ENCODE measurements around the gene ARMC9. TPM values are rescaled to one million over a fixed set of nuclear protein-coding genes. Genes with fewer than 3 reads are reported as not detected.

Gene ARMC9
- total RNA-seq = 34.1 TPM

GRCh38 chr2:231198291-231199173 lies at the start of gene ARMC9:
Gene ARMC9, plus strand, starts transcription at chr2:231198631. Its CDS starts 7,608 bp downstream, at chr2:231206239.

GRCh38 chr2:231395188-231396057 lies 197.0 kb downstream of the ARMC9 start, which contains the start of gene B3GNT7:
Gene B3GNT7, plus strand, starts transcription at chr2:231395710. Its CDS starts 94 bp downstream, at chr2:231395804.

Small RNA genes lying within 50 kb of the gene (small RNA-seq; reads per million reads assigned to genes)
- not detected for gene AC018738.1 (ENCODE audit: low replicate concordance)
- not detected for gene MIR4777 (ENCODE audit: low replicate concordance)

Other genes starting within 250 kb of the ARMC9 start
- gene SPATA3, start 202.5 kb upstream of the ARMC9 start, total RNA-seq = not detected
- gene C2orf72, start 161.1 kb upstream of the ARMC9 start, total RNA-seq = 33.5 TPM
- gene PSMD1, start 141.8 kb upstream of the ARMC9 start, total RNA-seq = 135 TPM
- 0.31 TPM for gene HTR2B, start 73.6 kb upstream of the ARMC9 start, total RNA-seq
- 1.3 TPM for gene B3GNT7, start 197.1 kb downstream of the ARMC9 start, total RNA-seq